ENCODE results near the gene PRR5L.

GRCh38 chr11:36427876-36428275 is 131.8 kb downstream of the PRR5L start:
- no peak for TF ChIP-seq CTCF (IDR thresholded peaks at IDR 0.05)
- no peak for TF ChIP-seq EZH2 (IDR thresholded peaks at IDR 0.05; ENCODE audit: borderline replicate concordance, insufficient read depth, low read depth, low read length, poor library complexity, severe bottlenecking)
